ENCODE measurements around the gene CHRNA7.
A peak's percentile ranks its signal among the peaks of the same experiment; 100 is the strongest.

CHRNA7 gene

GRCh38 chr15:32130823-32131222 is 100.5 kb downstream of the CHRNA7 start:
- Histone ChIP-seq H3K27me3 (ENCODE audit: insufficient read depth, low read length, poor library complexity, severe bottlenecking) (no peaks in the 10 kb centered on the region), H3K79me2 (ENCODE audit: insufficient read depth, low read length) (no peaks in the 10 kb centered on the region), H3K4me3 (ENCODE audit: low read length, poor library complexity, severe bottlenecking) (no peak overlapping the region), H3K9ac (ENCODE audit: low read depth, low read length, poor library complexity, severe bottlenecking) (no peak overlapping the region), H4K20me1 (ENCODE audit: insufficient read depth, low read length, poor library complexity, severe bottlenecking) (no peaks in the 10 kb centered on the region), H3K9me3 (ENCODE audit: insufficient read depth, low read depth, low read length) (no peaks in the 10 kb centered on the region), H3K4me1 (ENCODE audit: insufficient read depth, low read length, poor library complexity, severe bottlenecking) (no peaks in the 10 kb centered on the region), H3F3A (ENCODE audit: low read depth) (no peaks in the 10 kb centered on the region), H3K9me2 (replicated peaks; ENCODE audit: low read depth, low read length) (no peaks in the 10 kb centered on the region), H3K4me2 (ENCODE audit: low read depth, low read length, poor library complexity, severe bottlenecking) (no peak overlapping the region), H2AFZ (ENCODE audit: low read length) (no peak overlapping the region), H3K36me3 (ENCODE audit: insufficient read depth, low read length) (no peaks in the 10 kb centered on the region)
- 0 out of 2 replicates have a peak, but pooled peaks have one; percentile 21 for TF ChIP-seq CTCF (conservative IDR thresholded peaks at IDR 0.05; ENCODE audit: low read length)
- no peak for TF ChIP-seq EZH2phosphoT487 (IDR thresholded peaks at IDR 0.05; ENCODE audit: borderline replicate concordance)

GRCh38 chr15:32131803-32132202 is 101.5 kb downstream of the CHRNA7 start:
- Histone ChIP-seq H3K4me3 (ENCODE audit: low read length, poor library complexity, severe bottlenecking) (no peak overlapping the region), H2AFZ (ENCODE audit: low read length) (no peak overlapping the region), H3K4me2 (ENCODE audit: low read depth, low read length, poor library complexity, severe bottlenecking) (no peak overlapping the region), H3K9ac (ENCODE audit: low read depth, low read length, poor library complexity, severe bottlenecking) (no peak overlapping the region), H4K20me1 (ENCODE audit: insufficient read depth, low read length, poor library complexity, severe bottlenecking) (no peaks in the 10 kb centered on the region), H3K4me1 (ENCODE audit: insufficient read depth, low read length, poor library complexity, severe bottlenecking) (no peaks in the 10 kb centered on the region), H3F3A (ENCODE audit: low read depth) (no peaks in the 10 kb centered on the region), H3K36me3 (ENCODE audit: insufficient read depth, low read length) (no peaks in the 10 kb centered on the region), H3K27me3 (ENCODE audit: insufficient read depth, low read length, poor library complexity, severe bottlenecking) (no peaks in the 10 kb centered on the region), H3K9me2 (replicated peaks; ENCODE audit: low read depth, low read length) (no peaks in the 10 kb centered on the region), H3K9me3 (ENCODE audit: insufficient read depth, low read depth, low read length) (no peaks in the 10 kb centered on the region), H3K79me2 (ENCODE audit: insufficient read depth, low read length) (no peaks in the 10 kb centered on the region)
- TF ChIP-seq CTCF (conservative IDR thresholded peaks at IDR 0.05; ENCODE audit: low read length), result no peak
- TF ChIP-seq EZH2phosphoT487 (IDR thresholded peaks at IDR 0.05; ENCODE audit: borderline replicate concordance), result no peak

GRCh38 chr15:32132859-32133258 is 102.5 kb downstream of the CHRNA7 start:
- Histone ChIP-seq H3K27me3 (ENCODE audit: insufficient read depth, low read length, poor library complexity, severe bottlenecking) (no peaks in the 10 kb centered on the region), H3K4me2 (ENCODE audit: low read depth, low read length, poor library complexity, severe bottlenecking) (no peak overlapping the region), H3K4me3 (ENCODE audit: low read length, poor library complexity, severe bottlenecking) (no peak overlapping the region), H2AFZ (ENCODE audit: low read length) (no peak overlapping the region), H3K36me3 (ENCODE audit: insufficient read depth, low read length) (no peaks in the 10 kb centered on the region), H3K9me2 (replicated peaks; ENCODE audit: low read depth, low read length) (no peaks in the 10 kb centered on the region), H3K4me1 (ENCODE audit: insufficient read depth, low read length, poor library complexity, severe bottlenecking) (no peaks in the 10 kb centered on the region), H3K79me2 (ENCODE audit: insufficient read depth, low read length) (no peaks in the 10 kb centered on the region), H3K9ac (ENCODE audit: low read depth, low read length, poor library complexity, severe bottlenecking) (no peak overlapping the region), H4K20me1 (ENCODE audit: insufficient read depth, low read length, poor library complexity, severe bottlenecking) (no peaks in the 10 kb centered on the region), H3F3A (ENCODE audit: low read depth) (no peaks in the 10 kb centered on the region), H3K9me3 (ENCODE audit: insufficient read depth, low read depth, low read length) (no peaks in the 10 kb centered on the region)
- TF ChIP-seq CTCF (conservative IDR thresholded peaks at IDR 0.05; ENCODE audit: low read length) (no peak), EZH2phosphoT487 (IDR thresholded peaks at IDR 0.05; ENCODE audit: borderline replicate concordance) (no peak)
